GM23248 (cell line): ENCODE measurements around the gene MIGA2. TPM values are rescaled to one million over a fixed set of nuclear protein-coding genes. Genes with fewer than 3 reads are reported as not detected.

Experiments used
- DNase-seq: peaks from one replicate; pipeline ENCODE4 v3.0.0-alpha.2; 2015
- H2AFZ ChIP-seq: fragments of 200-600 bp; sonication (generic); 2 replicates; pipeline ENCODE4 v1.6.1; 2016; ENCODE audit warnings: antibody characterized with exemption
- H3F3A ChIP-seq: fragments of 200-600 bp; sonication (generic); 2 replicates; pipeline ENCODE4 v1.6.1; 2016; ENCODE audit warnings: mild to moderate bottlenecking, antibody characterized with exemption, mixed run types; ENCODE audit not compliant: insufficient read depth
- H3K27ac ChIP-seq: fragments of 200-600 bp; sonication (generic); 2 replicates; pipeline ENCODE4 v1.5.1; 2016; ENCODE audit warnings: mild to moderate bottlenecking
- H3K27me3 ChIP-seq: fragments of 200-600 bp; sonication (generic); replicated peaks from 2 replicates; pipeline ENCODE4 v1.6.1; 2016; ENCODE audit warnings: mild to moderate bottlenecking; ENCODE audit not compliant: insufficient read depth
- H3K36me3 ChIP-seq: fragments of 200-600 bp; sonication (generic); 2 replicates; pipeline ENCODE4 v1.6.1; 2016; ENCODE audit warnings: low read depth, mild to moderate bottlenecking
- H3K4me1 ChIP-seq: fragments of 200-600 bp; sonication (generic); 2 replicates; pipeline ENCODE4 v1.6.1; 2016; ENCODE audit warnings: mild to moderate bottlenecking; ENCODE audit not compliant: insufficient read depth
- H3K4me2 ChIP-seq: fragments of 200-600 bp; sonication (generic); one replicate; pipeline ENCODE4 v1.6.1; 2016; ENCODE audit warnings: mild to moderate bottlenecking; ENCODE audit not compliant: unreplicated experiment
- H3K4me3 ChIP-seq: fragments of 200-600 bp; sonication (generic); 2 replicates; pipeline ENCODE4 v1.5.1; 2016; ENCODE audit warnings: mild to moderate bottlenecking
- H3K79me2 ChIP-seq: fragments of 200-600 bp; sonication (generic); 2 replicates; pipeline ENCODE4 v1.6.1; 2016; ENCODE audit warnings: mild to moderate bottlenecking; ENCODE audit not compliant: insufficient read depth
- H3K9ac ChIP-seq: fragments of 200-600 bp; sonication (generic); 2 replicates; pipeline ENCODE4 v1.6.1; 2016; ENCODE audit warnings: mild to moderate bottlenecking
- H3K9me2 ChIP-seq: fragments of 200-600 bp; sonication (generic); 2 replicates; pipeline ENCODE4 v1.6.1; 2016; ENCODE audit warnings: mixed run types, mild to moderate bottlenecking, moderate library complexity; ENCODE audit not compliant: insufficient read depth
- H3K9me3 ChIP-seq: fragments of 200-600 bp; sonication (generic); one replicate; pipeline ENCODE4 v1.6.1; 2017; ENCODE audit warnings: low read depth
- H4K20me1 ChIP-seq: fragments of 200-600 bp; sonication (generic); 2 replicates; pipeline ENCODE4 v1.6.0; 2016; ENCODE audit not compliant: insufficient read depth
- EZH2 ChIP-seq: fragments of 200-600 bp; sonication (generic); IDR thresholded peaks from 2 replicates; pipeline ENCODE4 v1.6.1; 2018; ENCODE audit warnings: antibody characterized with exemption, mild to moderate bottlenecking; ENCODE audit not compliant: insufficient read depth, poor library complexity, severe bottlenecking
- EZH2phosphoT487 ChIP-seq: fragments of 200-600 bp; sonication (generic); IDR thresholded peaks from 2 replicates; pipeline ENCODE4 v1.6.1; 2018; ENCODE audit warnings: antibody characterized with exemption, moderate library complexity, mild to moderate bottlenecking, low read depth; ENCODE audit not compliant: insufficient read depth
- WGBS, 2 experiments: methylation state at CpG; one replicate each; pipeline ENCODE4 v1.1.6; 2015 to 2017; ENCODE audit warnings: low lambda C conversion rate in 2 of 2, low coverage in 1 of 2; ENCODE audit errors: missing lambda C conversion rate in 2 of 2; 5-methylcytosine and 5-hydroxymethylcytosine counted together
- in situ Hi-C: fragments of 300-500 bp; cut with MboI; formaldehyde crosslinking; loops from 2 replicates; pipeline ENCODE4 v1.15.0; 2020
- polyA plus RNA-seq: library from polyadenylated mRNA; unstranded; fragments of >200 nt; fragmentation: Nextera tagmentation; extraction: Ambion mirVana; gene quantifications from 2 replicates; pipeline ENCODE4 v1.2.1, GENCODE V29; 2016
- total RNA-seq: library from RNA; depleted of rRNA; stranded (reverse); fragments of >200 nt; shearing (Covaris generic); gene quantifications from 2 replicates; pipeline ENCODE4 v1.2.3, GENCODE V29; 2014

The MIGA2 gene
- total and polyA plus RNA-seq, 2 experiments from 2014 or later: 12.4 to 35.1 TPM

DNA sequence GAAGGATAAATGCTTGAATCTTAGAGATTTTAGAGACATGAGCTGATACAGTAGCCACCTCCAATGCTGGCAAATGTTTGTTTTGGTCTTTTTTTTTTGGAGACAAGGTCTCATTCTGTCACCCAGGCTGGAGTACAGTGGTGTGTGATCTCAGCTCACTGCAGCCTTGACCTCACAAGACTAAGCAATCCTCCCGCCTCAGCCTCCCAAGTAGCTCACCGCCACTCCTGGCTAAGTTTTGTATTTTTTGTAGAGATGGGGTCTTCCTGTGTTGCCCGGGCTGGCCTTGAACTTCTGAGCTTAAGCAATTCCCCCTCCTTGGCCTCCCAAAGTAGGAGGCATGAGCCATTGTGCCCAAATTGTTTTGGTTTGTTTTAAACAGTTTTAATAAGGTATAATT is 37.7 kb downstream of the MIGA2 start:
- 92 to 94% methylated on average over 3 of the region's 3 CpGs for WGBS, 2 experiments
- Histone ChIP-seq H3K9me3 (no peaks in the 10 kb centered on the region), H3K4me2 (no peak overlapping the region), H3K9me2 (no peaks in the 10 kb centered on the region), H3K4me1 (no peaks in the 10 kb centered on the region), H3K36me3 (no peaks in the 10 kb centered on the region), H4K20me1 (no peaks in the 10 kb centered on the region), H3K27me3 (no peaks in the 10 kb centered on the region), H3K79me2 (no peaks in the 10 kb centered on the region), H2AFZ (no peak overlapping the region), H3K27ac (no peak overlapping the region), H3F3A (no peaks in the 10 kb centered on the region), H3K4me3 (no peak overlapping the region), H3K9ac (no peak overlapping the region)
- TF ChIP-seq EZH2phosphoT487 (no peak), EZH2 (no peak)
- in situ Hi-C loops: no loop called here
- no peak for DNase-seq

DNA sequence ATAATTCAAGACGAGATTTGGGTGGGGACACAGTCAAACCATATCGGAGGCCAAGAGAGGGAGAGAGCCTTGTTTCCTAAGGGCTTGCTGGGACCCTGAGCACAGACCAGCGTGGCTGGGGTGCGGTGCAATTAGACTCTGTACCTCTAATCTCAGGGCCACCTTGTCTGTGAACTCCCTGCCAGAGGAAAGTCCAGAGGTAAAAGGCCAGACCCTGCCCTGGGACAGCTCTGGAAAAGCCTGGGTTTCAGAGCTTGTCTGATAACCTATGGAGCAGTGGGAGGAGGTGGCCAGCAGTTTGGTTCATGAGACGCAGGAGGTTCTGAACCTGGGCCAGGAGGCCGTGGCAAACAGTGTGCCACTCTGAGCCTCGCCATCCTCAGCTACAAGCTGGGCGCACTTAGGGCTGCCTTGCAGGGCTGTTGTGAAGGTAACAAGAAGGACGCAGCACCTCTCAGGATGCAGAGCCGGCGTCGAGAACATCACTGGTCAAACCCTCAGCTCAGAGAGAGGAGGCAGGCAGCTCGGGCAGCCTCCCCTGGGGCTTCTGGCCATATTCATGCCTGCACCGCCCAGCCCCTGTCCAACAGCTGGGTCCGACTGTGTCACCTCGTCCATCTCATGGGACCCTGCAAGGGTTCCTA is 39.7 kb downstream of the MIGA2 start:
- no peaks in the 10 kb centered on the region for H4K20me1 ChIP-seq
- H3K4me1 ChIP-seq: 0 out of 2 replicates have a peak, but pooled peaks cover 6% of the 10 kb centered on the region
- no peaks in the 10 kb centered on the region for H3F3A ChIP-seq
- in situ Hi-C loops: no loop called here
- no peaks in the 10 kb centered on the region for H3K27me3 ChIP-seq
- no peak overlapping the region for H3K4me3 ChIP-seq
- no peaks in the 10 kb centered on the region for H3K79me2 ChIP-seq
- H3K9me2 ChIP-seq: no peaks in the 10 kb centered on the region
- no peaks in the 10 kb centered on the region for H3K9me3 ChIP-seq
- no peak overlapping the region for H3K4me2 ChIP-seq
- no peak overlapping the region for H3K27ac ChIP-seq
- H3K9ac ChIP-seq: no peak overlapping the region
- no peaks in the 10 kb centered on the region for H3K36me3 ChIP-seq
- no peak overlapping the region for H2AFZ ChIP-seq
- no peak for DNase-seq
- 68 to 74% methylated on average over 15 to 16 of the region's 16 CpGs for WGBS, 2 experiments
- TF ChIP-seq EZH2phosphoT487: no peak
- no peak for TF ChIP-seq EZH2

DNA sequence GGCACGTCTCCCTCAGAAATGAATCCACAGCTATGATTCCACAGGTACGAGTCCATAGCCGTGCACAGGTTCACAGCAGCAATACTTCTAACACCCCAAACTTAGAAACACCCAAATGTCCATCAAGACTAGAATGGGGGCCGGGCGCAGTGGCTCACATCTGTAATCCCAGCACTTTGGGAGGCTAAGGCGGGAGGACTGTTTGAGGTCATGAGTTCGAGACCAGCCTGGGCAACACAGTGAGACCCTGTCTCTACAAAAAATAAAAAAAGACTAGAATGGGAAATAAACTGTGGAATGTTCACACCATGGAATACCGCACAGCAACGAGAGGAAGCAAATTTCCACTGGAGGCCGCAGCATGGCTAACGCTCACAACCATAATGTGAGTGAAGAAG is 40.2 kb downstream of the MIGA2 start:
- 88 to 92% methylated on average over 11 of the region's 11 CpGs for WGBS, 2 experiments
- in situ Hi-C loops: no loop called here
- no peak overlapping the region for H3K4me3 ChIP-seq
- H3K79me2 ChIP-seq: peaks cover 2% of the 10 kb centered on the region
- H3F3A ChIP-seq: no peaks in the 10 kb centered on the region
- H3K27me3 ChIP-seq: no peaks in the 10 kb centered on the region
- DNase-seq: no peak
- no peak overlapping the region for H3K4me2 ChIP-seq
- no peaks in the 10 kb centered on the region for H4K20me1 ChIP-seq
- H3K9me2 ChIP-seq: no peaks in the 10 kb centered on the region
- H3K27ac ChIP-seq: no peak overlapping the region
- no peaks in the 10 kb centered on the region for H3K9me3 ChIP-seq
- H3K4me1 ChIP-seq: 0 out of 2 replicates have a peak, but pooled peaks cover 6% of the 10 kb centered on the region
- H2AFZ ChIP-seq: no peak overlapping the region
- H3K36me3 ChIP-seq: no peaks in the 10 kb centered on the region
- TF ChIP-seq EZH2phosphoT487: no peak
- TF ChIP-seq EZH2: no peak
- no peak overlapping the region for H3K9ac ChIP-seq

DNA sequence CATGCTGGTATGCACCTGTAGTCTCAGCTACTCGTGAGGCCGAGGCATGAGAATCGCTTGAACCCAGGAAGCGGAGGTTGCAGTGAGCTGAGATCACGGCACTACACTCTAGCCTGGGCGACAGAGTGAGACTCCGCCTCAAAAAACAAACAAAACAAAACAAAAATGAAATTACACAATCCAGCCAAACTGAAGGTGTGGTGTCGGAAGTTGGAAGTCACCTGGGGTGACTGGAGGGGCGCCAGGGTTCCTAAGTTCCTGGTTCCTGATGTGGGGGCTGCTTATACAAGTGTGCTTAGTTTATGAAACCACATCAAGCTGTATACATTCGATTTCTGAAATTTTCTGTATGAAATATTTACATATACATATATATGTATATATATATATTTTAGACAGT is 40.8 kb downstream of the MIGA2 start:
- no peak overlapping the region for H3K27ac ChIP-seq
- 82 to 87% methylated on average over 10 of the region's 10 CpGs for WGBS, 2 experiments
- H3K27me3 ChIP-seq: no peaks in the 10 kb centered on the region
- H3K4me1 ChIP-seq: 0 out of 2 replicates have a peak, but pooled peaks cover 12% of the 10 kb centered on the region
- H4K20me1 ChIP-seq: no peaks in the 10 kb centered on the region
- H2AFZ ChIP-seq: no peak overlapping the region
- H3F3A ChIP-seq: no peaks in the 10 kb centered on the region
- H3K4me3 ChIP-seq: no peak overlapping the region
- in situ Hi-C loops: no loop called here
- H3K79me2 ChIP-seq: peaks cover 8% of the 10 kb centered on the region
- DNase-seq: no peak
- H3K9me3 ChIP-seq: no peaks in the 10 kb centered on the region
- no peak overlapping the region for H3K4me2 ChIP-seq
- TF ChIP-seq EZH2 (no peak), EZH2phosphoT487 (no peak)
- H3K9ac ChIP-seq: no peak overlapping the region
- no peaks in the 10 kb centered on the region for H3K9me2 ChIP-seq
- no peaks in the 10 kb centered on the region for H3K36me3 ChIP-seq
